ENCODE measurements around the gene LRRC15. TPM values are rescaled to one million over a fixed set of nuclear protein-coding genes. Genes with fewer than 3 reads are reported as not detected.

Gene LRRC15
- total RNA-seq, 1 experiment from 2014 or later = 0.36 TPM

DNA sequence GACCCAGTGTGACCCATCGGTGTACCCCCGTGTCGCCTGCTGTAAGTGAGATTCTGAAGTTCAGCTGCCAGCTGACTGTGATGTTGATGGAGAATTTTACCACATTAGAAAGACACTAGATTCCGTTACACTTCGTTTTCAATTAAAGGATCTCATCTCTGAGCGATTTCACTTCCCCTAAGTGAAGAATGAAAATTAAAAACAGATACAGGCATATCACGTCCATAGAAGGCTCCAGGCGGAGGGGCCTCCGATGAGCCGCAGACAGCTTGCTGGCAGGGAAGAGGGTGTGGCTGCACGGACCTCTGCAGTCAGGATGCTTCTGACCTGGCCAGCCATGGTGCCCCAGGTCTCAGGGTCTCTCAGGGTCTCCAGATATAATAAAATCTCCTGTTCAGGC is 11.9 kb downstream of the LRRC15 start:
- TF ChIP-seq EZH2phosphoT487 (IDR thresholded peaks at IDR 0.05; ENCODE audit: borderline replicate concordance, low read length) (no peak), EZH2 (IDR thresholded peaks at IDR 0.05; ENCODE audit: low read length, unreplicated experiment) (no peak)
- TF ChIP-seq, protein P1, sequence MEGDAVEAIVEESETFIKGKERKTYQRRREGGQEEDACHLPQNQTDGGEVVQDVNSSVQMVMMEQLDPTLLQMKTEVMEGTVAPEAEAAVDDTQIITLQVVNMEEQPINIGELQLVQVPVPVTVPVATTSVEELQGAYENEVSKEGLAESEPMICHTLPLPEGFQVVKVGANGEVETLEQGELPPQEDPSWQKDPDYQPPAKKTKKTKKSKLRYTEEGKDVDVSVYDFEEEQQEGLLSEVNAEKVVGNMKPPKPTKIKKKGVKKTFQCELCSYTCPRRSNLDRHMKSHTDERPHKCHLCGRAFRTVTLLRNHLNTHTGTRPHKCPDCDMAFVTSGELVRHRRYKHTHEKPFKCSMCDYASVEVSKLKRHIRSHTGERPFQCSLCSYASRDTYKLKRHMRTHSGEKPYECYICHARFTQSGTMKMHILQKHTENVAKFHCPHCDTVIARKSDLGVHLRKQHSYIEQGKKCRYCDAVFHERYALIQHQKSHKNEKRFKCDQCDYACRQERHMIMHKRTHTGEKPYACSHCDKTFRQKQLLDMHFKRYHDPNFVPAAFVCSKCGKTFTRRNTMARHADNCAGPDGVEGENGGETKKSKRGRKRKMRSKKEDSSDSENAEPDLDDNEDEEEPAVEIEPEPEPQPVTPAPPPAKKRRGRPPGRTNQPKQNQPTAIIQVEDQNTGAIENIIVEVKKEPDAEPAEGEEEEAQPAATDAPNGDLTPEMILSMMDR (conservative IDR thresholded peaks at IDR 0.05; ENCODE audit: low read depth, low read length) = no peak
- ATAC-seq = no peak
- Histone ChIP-seq H3K27ac (ENCODE audit: low read length) (no peak overlapping the region), H3K36me3 (ENCODE audit: low read depth, low read length) (no peaks in the 10 kb centered on the region), H3K27me3 (ENCODE audit: low read length) (peaks cover 19% of the 10 kb centered on the region), H2AFZ (ENCODE audit: low read length) (no peak overlapping the region), H3K9me3 (ENCODE audit: low read length) (no peaks in the 10 kb centered on the region), H3K4me2 (ENCODE audit: low read length) (no peak overlapping the region), H4K20me1 (ENCODE audit: low read length) (no peaks in the 10 kb centered on the region), H3K4me3 (ENCODE audit: low read length) (no peak overlapping the region), H3K4me1 (ENCODE audit: insufficient read depth, low read length) (no peaks in the 10 kb centered on the region), H3K9me2 (replicated peaks; ENCODE audit: low read length) (no peaks in the 10 kb centered on the region), H3F3A (ENCODE audit: low read length, unreplicated experiment) (no peaks in the 10 kb centered on the region), H3K9ac (ENCODE audit: low read length) (no peak overlapping the region), H3K79me2 (ENCODE audit: low read length) (no peaks in the 10 kb centered on the region)
- ChIA-PET CTCF (no interaction called here), POLR2A (ENCODE audit: unreplicated experiment) (interaction anchor here (0.6 kb wide), 1 partner anchor 1557 kb away, joined by 4 read pairs; no protein-coding TSS in a partner anchor)
- BruUV-seq (replicated peaks) = no TSS peak
- intact Hi-C loops (cut with micrococcal nuclease) = no loop called here
- no peak for DNase-seq

DNA sequence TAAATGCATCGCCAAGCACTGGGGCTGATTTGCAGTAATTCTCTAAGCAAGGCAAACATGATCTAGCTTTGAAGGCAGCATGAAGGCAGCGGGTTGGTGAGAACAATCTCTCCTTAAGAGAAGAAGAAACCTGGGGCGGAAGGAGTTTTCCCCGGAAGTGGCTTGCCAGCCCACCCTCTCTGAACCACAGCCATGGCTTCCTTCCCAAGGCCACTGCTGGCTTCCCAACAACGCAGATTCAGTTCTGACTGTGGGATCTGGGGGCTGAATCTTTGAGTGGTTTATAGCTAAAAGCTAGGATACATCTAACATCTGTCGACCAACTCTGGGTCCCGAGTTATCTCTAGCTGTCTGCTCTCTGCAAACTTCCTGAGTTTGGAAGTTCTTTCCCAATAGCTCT is 14.2 kb downstream of the LRRC15 start:
- TF ChIP-seq, protein P1 (conservative IDR thresholded peaks at IDR 0.05; ENCODE audit: low read depth, low read length) = no peak
- TF ChIP-seq EZH2 (IDR thresholded peaks at IDR 0.05; ENCODE audit: low read length, unreplicated experiment) (no peak), EZH2phosphoT487 (IDR thresholded peaks at IDR 0.05; ENCODE audit: borderline replicate concordance, low read length) (no peak)
- POLR2A ChIA-PET (ENCODE audit: unreplicated experiment) = no interaction called here
- Histone ChIP-seq H3K9ac (ENCODE audit: low read length) (no peak overlapping the region), H3K9me2 (replicated peaks; ENCODE audit: low read length) (no peaks in the 10 kb centered on the region), H3K36me3 (ENCODE audit: low read depth, low read length) (no peaks in the 10 kb centered on the region), H3K4me3 (ENCODE audit: low read length) (no peak overlapping the region), H3K27me3 (ENCODE audit: low read length) (peaks cover 19% of the 10 kb centered on the region), H2AFZ (ENCODE audit: low read length) (no peak overlapping the region), H3K79me2 (ENCODE audit: low read length) (no peaks in the 10 kb centered on the region), H3K4me1 (ENCODE audit: insufficient read depth, low read length) (no peaks in the 10 kb centered on the region), H3K4me2 (ENCODE audit: low read length) (no peak overlapping the region), H3K27ac (ENCODE audit: low read length) (no peak overlapping the region), H3K9me3 (ENCODE audit: low read length) (no peaks in the 10 kb centered on the region), H3F3A (ENCODE audit: low read length, unreplicated experiment) (no peaks in the 10 kb centered on the region), H4K20me1 (ENCODE audit: low read length) (no peaks in the 10 kb centered on the region)
- no peak for DNase-seq
- no TSS peak for BruUV-seq (replicated peaks)
- CTCF ChIA-PET = no interaction called here
- intact Hi-C loops (cut with micrococcal nuclease) = no loop called here
- no peak for ATAC-seq

DNA sequence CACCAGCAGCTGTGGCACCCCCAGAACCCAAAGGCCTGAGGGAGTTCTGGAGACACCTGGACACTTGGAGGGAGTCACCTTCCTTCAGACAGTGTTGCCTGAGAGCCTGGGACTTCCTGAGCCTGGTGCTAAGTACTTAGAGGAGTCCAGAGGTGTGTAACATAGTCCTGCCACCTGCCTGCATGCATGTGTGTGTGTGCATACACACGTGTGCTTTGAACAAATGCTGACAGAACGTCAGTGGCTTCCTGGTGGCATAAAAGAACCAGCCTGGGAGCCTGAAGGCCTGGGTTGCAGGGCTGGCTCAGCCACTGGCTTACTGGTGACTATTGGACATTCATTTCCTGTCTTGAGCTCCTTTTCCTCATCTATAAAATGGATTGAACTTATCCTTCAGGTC is 15.2 kb downstream of the LRRC15 start:
- no peaks in the 10 kb centered on the region for H3K4me1 ChIP-seq (ENCODE audit: insufficient read depth, low read length)
- BruUV-seq (replicated peaks) = no TSS peak
- ChIA-PET POLR2A (ENCODE audit: unreplicated experiment) (no interaction called here), CTCF (no interaction called here)
- no peak overlapping the region for H2AFZ ChIP-seq (ENCODE audit: low read length)
- no peaks in the 10 kb centered on the region for H3K36me3 ChIP-seq (ENCODE audit: low read depth, low read length)
- no peaks in the 10 kb centered on the region for H3K79me2 ChIP-seq (ENCODE audit: low read length)
- peaks cover 16% of the 10 kb centered on the region for H3K27me3 ChIP-seq (ENCODE audit: low read length)
- H3K4me2 ChIP-seq (ENCODE audit: low read length) = no peak overlapping the region
- intact Hi-C loops (cut with micrococcal nuclease) = no loop called here
- no peak for DNase-seq
- H3K4me3 ChIP-seq (ENCODE audit: low read length) = no peak overlapping the region
- ATAC-seq = no peak
- no peaks in the 10 kb centered on the region for H3F3A ChIP-seq (ENCODE audit: low read length, unreplicated experiment)
- no peaks in the 10 kb centered on the region for H4K20me1 ChIP-seq (ENCODE audit: low read length)
- TF ChIP-seq EZH2phosphoT487 (IDR thresholded peaks at IDR 0.05; ENCODE audit: borderline replicate concordance, low read length) (no peak), EZH2 (IDR thresholded peaks at IDR 0.05; ENCODE audit: low read length, unreplicated experiment) (no peak)
- TF ChIP-seq, protein P1 (conservative IDR thresholded peaks at IDR 0.05; ENCODE audit: low read depth, low read length) = no peak
- H3K9ac ChIP-seq (ENCODE audit: low read length) = no peak overlapping the region
- no peaks in the 10 kb centered on the region for H3K9me2 ChIP-seq (replicated peaks; ENCODE audit: low read length)
- no peaks in the 10 kb centered on the region for H3K9me3 ChIP-seq (ENCODE audit: low read length)
- no peak overlapping the region for H3K27ac ChIP-seq (ENCODE audit: low read length)

Measured in PC-3 (cell line).